HAP-1 (cell line): ENCODE measurements around the gene RPUSD2.
A peak's percentile ranks its signal among the peaks of the same experiment; 100 is the strongest.
"Not testable (repeated sequence)": the region's sequence is repeated elsewhere in the genome, so short reads cannot be mapped to it uniquely, and the experiment has no call there.

ENCODE experiments used
- DNase-seq, 2 experiments: peaks; one replicate each; pipeline ENCODE4 v3.0.0-alpha.2; 2016 to 2020; ENCODE audit warnings: low spot score in 2 of 2
- H3K27me3 ChIP-seq: fragments of 250-450 bp; sonication (Bioruptor Pico); 2 replicates; pipeline ENCODE4 v1.5.1; 2020; ENCODE audit warnings: low read depth, mild to moderate bottlenecking, moderate library complexity
- H3K36me3 ChIP-seq: fragments of 250-450 bp; sonication (Bioruptor Pico); replicated peaks from 2 replicates; pipeline ENCODE4 v1.5.1; 2020; ENCODE audit warnings: mild to moderate bottlenecking
- H3K4me1 ChIP-seq: fragments of 250-450 bp; sonication (Bioruptor Pico); 2 replicates; pipeline ENCODE4 v1.5.1; 2020; ENCODE audit warnings: mild to moderate bottlenecking
- H3K4me3 ChIP-seq: fragments of 250-450 bp; sonication (Bioruptor Pico); 2 replicates; pipeline ENCODE4 v1.5.1; 2020; ENCODE audit warnings: mild to moderate bottlenecking, moderate library complexity
- H3K9me3 ChIP-seq: fragments of 250-450 bp; sonication (Bioruptor Pico); 2 replicates; pipeline ENCODE4 v1.5.1; 2020; ENCODE audit warnings: mild to moderate bottlenecking, moderate library complexity
- in situ Hi-C: fragments of 300-500 bp; cut with MboI; formaldehyde crosslinking; loops from 3 replicates; pipeline ENCODE4 v1.14.3; 2020; ENCODE audit warnings: low sequenced_read_pairs, inconsistent platforms, mixed read lengths

The RPUSD2 gene

DNA sequence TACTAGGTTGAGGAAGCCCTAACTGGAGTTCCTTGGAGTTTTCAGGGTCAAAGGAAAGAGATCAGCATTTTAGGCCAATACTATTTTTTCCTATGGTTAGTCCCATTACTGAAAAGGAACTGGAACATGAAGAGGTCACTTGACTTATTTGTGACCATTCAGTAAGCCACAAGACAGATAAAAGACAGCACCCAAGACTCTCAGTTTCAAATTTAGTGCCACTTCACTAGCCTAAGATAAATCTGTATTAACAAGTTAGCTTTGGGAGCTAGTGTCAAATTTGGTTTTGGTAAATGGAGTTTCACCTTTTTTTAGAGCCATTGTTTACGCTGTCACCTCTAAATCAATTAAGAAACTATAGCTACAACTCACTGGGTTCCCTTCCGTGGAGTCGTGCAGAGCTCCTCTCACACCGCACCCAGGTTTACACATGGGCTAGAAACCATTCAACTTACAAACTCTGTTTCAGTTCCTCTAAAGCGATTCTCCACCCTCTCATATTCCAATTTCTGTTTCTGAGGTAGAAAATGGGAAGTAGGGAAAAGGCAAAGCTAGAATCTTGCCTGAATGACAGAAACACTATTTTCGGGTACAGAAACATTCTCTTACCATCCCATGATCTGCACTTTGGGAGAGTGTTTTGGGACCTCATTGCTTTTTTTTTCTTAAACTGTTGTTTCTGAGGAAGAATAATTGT is 18.6 kb upstream of the RPUSD2 start:
- no peaks in the 10 kb centered on the region for H3K27me3 ChIP-seq
- H3K9me3 ChIP-seq = no peaks in the 10 kb centered on the region
- H3K4me1 ChIP-seq = no peaks in the 10 kb centered on the region
- H3K36me3 ChIP-seq = no peaks in the 10 kb centered on the region
- in situ Hi-C loops = no loop called here
- no peak for DNase-seq
- H3K4me3 ChIP-seq = no peak overlapping the region

DNA sequence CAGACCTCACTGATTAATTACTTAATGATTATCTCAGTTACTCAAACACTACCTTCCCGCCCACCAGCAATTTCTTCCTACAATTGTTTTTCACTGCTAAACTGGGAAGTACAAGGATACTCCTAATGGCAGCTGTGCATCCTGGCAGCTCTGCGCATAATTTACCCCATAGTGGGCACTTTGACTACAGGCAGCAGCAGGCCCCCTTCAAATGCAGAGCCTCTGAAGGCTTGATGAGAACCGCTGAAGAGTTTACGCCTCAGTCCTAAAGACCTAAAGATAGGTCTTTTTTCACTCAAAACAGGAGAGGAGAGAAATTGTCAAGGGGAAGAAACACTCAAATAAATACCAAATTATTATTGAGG is 15.0 kb upstream of the RPUSD2 start:
- Histone ChIP-seq H3K36me3 (no peaks in the 10 kb centered on the region), H3K27me3 (no peaks in the 10 kb centered on the region), H3K4me1 (no peaks in the 10 kb centered on the region), H3K9me3 (no peaks in the 10 kb centered on the region), H3K4me3 (no peak overlapping the region)
- no peak for DNase-seq
- in situ Hi-C loops = no loop called here

DNA sequence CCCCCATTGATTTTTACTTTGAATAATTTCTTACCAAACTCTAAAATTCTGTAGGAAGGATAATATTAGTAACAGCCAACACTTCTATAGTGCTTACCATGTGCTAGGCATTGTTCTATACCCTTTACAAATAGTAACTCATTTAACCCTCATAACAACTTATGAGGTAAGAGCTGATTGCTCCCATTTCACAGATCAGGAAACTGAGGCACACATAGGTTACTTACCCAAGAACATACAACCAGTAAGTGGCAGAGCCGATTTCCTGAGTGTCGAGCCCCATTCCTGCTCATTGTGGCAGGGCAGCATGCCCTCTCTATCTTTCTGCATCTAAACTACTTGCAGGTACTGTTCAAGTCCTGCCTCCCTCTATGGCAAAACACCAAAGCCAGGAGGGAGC is 13.2 kb upstream of the RPUSD2 start:
- in situ Hi-C loops = no loop called here

DNA sequence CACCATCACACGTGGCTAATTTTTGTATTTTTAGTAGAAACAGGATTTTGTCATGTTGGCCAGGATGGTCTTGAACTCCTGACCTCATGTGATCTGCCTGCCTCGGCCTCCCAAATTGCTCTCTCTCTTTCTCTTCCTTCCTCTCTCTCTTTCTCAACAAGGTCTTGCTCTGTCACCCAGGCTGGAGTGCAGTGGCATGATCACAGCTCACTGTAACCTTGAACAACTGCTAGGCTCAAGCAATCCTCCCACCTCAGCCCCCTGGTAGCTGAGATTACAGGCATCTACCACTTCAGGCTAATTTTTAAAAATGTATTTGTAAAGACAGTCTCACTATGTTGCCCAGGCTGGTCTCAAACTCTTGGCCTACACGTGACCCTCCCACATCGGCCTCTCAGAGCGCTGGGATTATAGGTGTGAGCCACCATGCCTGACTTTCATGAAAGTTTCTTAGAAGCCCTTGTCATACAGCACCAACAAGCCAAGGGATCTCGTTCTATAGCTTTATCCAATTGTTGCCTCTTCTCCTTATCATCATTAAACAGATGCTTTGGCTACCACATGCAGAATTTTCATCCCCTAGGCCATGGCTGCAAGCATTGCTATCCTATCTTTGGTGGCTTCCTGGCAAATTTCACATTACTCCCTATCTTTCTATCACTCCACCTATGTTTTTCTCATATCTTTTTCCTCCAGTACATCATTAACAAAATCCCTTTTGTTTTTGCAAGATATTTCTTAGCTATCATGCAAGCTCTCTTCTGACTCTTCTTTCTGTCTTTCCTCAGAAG is 10.0 kb upstream of the RPUSD2 start:
- in situ Hi-C loops = no loop called here
- peaks cover 2% of the 10 kb centered on the region for H3K4me1 ChIP-seq
- H3K4me3 ChIP-seq = no peak overlapping the region
- no peaks in the 10 kb centered on the region for H3K36me3 ChIP-seq
- no peak for DNase-seq
- no peaks in the 10 kb centered on the region for H3K9me3 ChIP-seq
- H3K27me3 ChIP-seq = no peaks in the 10 kb centered on the region

More for the DNA sequence above, 13.2 kb upstream of the RPUSD2 start:
- Histone ChIP-seq H3K4me3 (no peak overlapping the region), H3K27me3 (no peaks in the 10 kb centered on the region), H3K4me1 (no peaks in the 10 kb centered on the region), H3K9me3 (no peaks in the 10 kb centered on the region), H3K36me3 (no peaks in the 10 kb centered on the region)
- no peak for DNase-seq

DNA sequence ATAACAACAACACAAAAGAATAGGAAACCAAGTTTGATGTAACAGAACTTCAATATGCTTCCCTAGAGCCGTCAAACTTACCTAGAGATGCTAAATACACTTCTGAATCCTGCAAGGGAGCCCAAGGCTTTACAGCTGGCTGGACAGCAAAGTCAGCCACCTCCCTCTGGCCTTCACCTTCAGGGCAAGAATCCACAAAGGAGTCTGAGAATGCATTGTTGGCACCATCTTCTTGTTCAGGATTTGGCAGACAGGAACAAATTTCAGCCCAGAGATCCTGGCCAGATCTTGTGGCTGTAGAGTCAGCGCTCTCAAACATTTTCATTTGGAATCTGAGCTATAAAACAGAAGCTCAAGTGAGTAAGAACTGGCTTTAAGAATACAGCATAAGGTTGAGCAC is 6.4 kb upstream of the RPUSD2 start:
- no peaks in the 10 kb centered on the region for H3K9me3 ChIP-seq
- H3K4me3 ChIP-seq = no peak overlapping the region
- H3K4me1 ChIP-seq = peaks cover 8% of the 10 kb centered on the region
- H3K36me3 ChIP-seq = no peaks in the 10 kb centered on the region
- no peak for DNase-seq
- no peaks in the 10 kb centered on the region for H3K27me3 ChIP-seq
- in situ Hi-C loops = no loop called here

DNA sequence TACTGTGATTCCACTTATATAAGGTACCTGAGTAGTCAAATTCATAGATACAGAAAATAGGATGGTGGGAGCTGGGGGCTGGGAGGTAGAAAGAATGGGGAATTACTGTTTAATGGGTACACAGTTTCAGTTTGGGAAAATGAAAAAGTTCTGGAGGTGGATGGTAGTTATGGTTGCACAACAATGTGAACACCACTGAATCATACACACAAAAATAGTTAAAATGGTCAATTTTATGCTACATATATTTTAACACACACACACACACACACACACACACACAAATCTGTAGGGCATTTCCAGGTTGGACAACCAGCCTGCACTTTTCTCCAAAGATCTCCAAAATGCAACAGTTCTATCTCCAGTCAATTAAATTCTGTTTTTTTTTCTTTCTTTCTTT is 5.7 kb upstream of the RPUSD2 start:
- H3K4me1 ChIP-seq = peaks cover 8% of the 10 kb centered on the region
- H3K9me3 ChIP-seq = no peaks in the 10 kb centered on the region
- in situ Hi-C loops = no loop called here
- no peaks in the 10 kb centered on the region for H3K27me3 ChIP-seq
- no peaks in the 10 kb centered on the region for H3K36me3 ChIP-seq
- no peak for DNase-seq
- no peak overlapping the region for H3K4me3 ChIP-seq

DNA sequence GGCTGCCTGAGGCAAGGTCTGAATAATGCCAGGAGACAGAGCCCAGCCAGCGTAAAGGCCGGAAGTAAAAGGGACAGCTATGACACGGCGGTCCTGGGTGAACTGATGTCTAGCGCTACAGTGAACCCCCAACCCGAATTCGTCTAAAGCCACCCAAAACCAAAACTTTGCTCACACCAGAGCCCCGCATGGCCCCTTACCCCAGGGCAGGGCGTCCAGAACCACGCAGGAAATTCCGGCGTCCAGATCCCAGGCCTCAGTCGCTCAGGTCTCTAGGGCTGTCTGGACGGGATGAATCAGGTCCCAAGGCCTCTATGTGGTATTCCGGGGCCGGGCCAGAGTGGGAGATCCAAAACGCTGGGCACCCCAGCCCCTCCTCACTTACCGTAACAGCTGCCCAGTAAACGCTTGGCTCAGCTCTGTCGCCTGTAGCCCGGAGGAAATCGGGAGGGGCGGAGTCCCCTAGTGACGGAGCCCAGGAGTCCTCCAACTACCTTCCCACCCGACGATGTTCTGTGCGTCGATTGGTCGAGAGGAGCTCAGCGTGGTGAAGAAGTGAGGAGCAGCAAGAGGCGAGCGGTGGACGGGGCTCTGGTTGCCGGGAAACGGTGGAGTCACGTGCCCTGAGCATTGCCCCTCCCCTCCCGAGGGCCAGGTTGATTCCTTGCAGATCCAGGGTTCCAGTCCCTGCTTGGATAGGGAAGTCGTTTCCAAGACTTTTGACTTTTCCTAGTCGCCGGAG is 4.3 kb upstream of the RPUSD2 start, which contains the start of gene CCDC32:
Gene CCDC32, minus strand, starts transcription at position 452 of the 742 bp plus-strand sequence. CDS start 2,027 bp downstream, outside the sequence.
- Histone ChIP-seq H3K27me3 (no peaks in the 10 kb centered on the region), H3K4me1 (peaks cover 13% of the 10 kb centered on the region), H3K9me3 (no peaks in the 10 kb centered on the region), H3K4me3 (peak within 1 kb of the TSS; percentile 62), H3K36me3 (no peaks in the 10 kb centered on the region; the same call in 1 of the 2 replicates)
- in situ Hi-C loops = no loop called here
- peak; percentile 99 for DNase-seq

DNA sequence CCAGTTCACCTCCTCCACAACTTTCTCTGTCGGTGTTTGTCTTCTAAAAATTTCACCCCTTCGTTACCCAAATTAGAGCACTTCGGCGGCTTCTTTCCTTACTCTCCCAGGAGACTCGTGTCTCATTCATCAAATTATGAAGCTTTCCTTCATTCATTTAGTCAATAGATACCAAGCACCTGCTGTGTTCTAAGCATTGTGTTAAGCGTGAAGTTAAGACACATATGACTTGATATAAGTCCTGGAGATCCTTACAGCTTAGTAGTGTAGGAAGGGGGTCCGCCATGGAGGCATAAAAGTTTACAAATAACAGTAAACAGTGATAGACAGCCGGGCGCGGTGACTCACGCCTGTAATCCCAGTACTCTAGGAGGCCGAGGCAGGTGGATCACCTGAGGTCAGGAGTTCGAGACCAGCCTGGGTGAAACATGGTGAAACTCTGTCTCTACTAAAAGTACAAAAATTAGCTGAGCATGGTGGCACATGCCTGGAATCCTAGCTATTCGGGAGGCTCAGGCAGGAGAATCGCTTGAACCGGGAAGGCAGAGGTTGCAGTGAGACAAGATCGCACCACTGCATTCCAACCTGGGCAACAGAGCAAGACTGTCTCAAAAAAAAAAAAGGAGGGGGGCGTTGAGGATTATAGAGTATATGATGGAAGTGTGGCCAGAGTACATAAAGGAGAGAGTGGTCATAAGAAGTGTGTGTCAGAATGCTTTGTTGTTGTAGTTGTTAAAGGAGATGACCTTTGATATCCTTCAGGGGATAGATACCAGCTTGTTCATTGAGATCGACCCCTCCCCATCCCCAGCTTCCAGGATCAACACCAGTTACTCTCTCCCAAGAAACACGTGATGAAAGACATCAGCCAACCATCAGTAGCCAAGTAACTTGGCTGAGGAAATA is 3.5 kb upstream of the RPUSD2 start:
- Histone ChIP-seq H3K9me3 (no peaks in the 10 kb centered on the region), H3K27me3 (no peaks in the 10 kb centered on the region), H3K4me3 (peak overlapping the region; percentile 62), H3K36me3 (no peaks in the 10 kb centered on the region; the same call in 1 of the 2 replicates), H3K4me1 (peaks cover 17% of the 10 kb centered on the region)
- DNase-seq = no peak
- in situ Hi-C loops = no loop called here

DNA sequence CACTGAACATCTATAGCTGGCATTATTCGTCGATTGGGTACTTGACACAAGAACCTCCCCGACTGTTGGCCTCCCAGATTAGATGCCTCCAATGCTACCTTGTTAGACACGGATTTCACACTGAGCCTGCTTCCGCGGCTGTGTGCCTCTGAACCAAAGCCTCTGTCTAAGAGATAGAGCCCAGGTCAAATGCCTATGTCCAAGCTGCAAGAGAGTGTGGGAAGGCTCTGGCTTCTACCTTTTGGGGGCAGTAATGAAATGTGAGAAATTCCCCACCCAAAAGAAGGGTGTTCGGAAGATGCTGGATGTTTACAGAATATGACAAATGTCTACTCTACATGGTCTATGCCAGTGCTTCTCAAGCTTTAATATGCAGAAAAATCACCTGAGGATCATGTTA is 2.0 kb upstream of the RPUSD2 start:
- in situ Hi-C loops = no loop called here
- peaks cover 9% of the 10 kb centered on the region for H3K36me3 ChIP-seq
- peak; percentile 33 to 34 for DNase-seq
- no peaks in the 10 kb centered on the region for H3K27me3 ChIP-seq
- no peak overlapping the region for H3K4me3 ChIP-seq
- H3K4me1 ChIP-seq = peaks cover 19% of the 10 kb centered on the region
- H3K9me3 ChIP-seq = no peaks in the 10 kb centered on the region

DNA sequence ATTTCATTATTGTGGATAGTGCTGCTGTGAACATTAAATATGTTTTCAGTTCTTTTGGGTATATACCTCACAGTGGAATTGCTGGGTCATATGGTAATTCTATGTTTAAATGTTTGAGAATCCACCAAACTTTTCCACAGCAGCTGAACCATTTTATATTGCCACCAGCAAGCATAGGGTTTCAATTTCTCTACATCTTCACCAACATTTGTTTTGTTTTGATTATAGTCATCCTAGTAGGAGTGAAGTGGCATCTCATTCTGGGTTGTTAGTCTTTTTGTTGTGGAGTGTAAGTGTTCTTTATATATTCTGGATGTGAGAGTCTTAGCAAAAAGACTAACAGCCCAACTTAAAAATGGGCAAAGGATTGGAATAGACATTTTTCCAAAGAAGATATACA is 6.0 kb downstream of the RPUSD2 start:
- peaks cover 7% of the 10 kb centered on the region for H3K4me1 ChIP-seq
- no peaks in the 10 kb centered on the region for H3K27me3 ChIP-seq
- DNase-seq = no peak
- no peak overlapping the region for H3K4me3 ChIP-seq
- in situ Hi-C loops = no loop called here
- H3K36me3 ChIP-seq = peaks cover 34% of the 10 kb centered on the region
- no peaks in the 10 kb centered on the region for H3K9me3 ChIP-seq

DNA sequence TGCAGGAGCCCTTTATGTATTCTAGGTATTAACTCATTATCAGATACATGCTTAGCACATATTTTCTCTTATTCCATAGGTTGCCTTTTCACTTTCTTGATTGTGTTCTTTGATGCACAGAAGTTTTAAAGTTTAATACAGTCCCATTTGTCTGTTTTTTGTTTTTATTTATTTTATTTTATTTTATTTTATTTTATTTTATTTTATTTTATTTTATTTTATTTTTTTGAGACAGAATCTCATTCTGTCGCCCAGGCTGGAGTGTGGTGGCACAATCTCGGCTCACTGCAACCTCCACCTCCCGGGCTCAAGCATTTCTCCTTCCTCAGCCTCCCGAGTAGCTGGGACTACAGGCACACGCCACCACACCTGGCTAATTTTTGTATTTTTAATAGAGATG is 7.8 kb downstream of the RPUSD2 start:
- H3K4me3 ChIP-seq, in situ Hi-C loops, H3K9me3 ChIP-seq, H3K4me1 ChIP-seq, H3K27me3 ChIP-seq, DNase-seq: not testable (repeated sequence)
- H3K36me3 ChIP-seq = peaks cover 26% of the 10 kb centered on the region

DNA sequence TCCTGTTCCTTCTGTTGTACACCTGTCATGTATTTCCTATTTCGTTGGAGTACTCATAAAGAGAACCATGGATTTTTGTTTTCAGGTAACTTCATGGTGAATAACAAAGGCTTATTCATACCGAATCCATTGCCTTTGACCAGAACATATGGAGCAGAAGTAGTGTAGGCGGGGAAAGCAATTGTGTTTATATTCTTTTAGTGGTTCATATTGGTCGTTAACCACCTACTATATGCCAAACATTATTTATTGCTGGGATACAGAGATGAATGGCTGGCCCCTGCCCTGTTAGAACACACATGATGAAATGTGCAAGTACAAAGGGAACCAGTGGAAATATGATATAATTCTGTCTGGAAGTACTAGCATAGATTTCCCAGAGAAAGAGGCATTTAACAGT is 9.8 kb downstream of the RPUSD2 start:
- Histone ChIP-seq H3K27me3 (no peaks in the 10 kb centered on the region), H3K9me3 (no peaks in the 10 kb centered on the region), H3K4me1 (no peaks in the 10 kb centered on the region), H3K4me3 (no peak overlapping the region), H3K36me3 (peaks cover 12% of the 10 kb centered on the region)
- in situ Hi-C loops = no loop called here
- no peak for DNase-seq

DNA sequence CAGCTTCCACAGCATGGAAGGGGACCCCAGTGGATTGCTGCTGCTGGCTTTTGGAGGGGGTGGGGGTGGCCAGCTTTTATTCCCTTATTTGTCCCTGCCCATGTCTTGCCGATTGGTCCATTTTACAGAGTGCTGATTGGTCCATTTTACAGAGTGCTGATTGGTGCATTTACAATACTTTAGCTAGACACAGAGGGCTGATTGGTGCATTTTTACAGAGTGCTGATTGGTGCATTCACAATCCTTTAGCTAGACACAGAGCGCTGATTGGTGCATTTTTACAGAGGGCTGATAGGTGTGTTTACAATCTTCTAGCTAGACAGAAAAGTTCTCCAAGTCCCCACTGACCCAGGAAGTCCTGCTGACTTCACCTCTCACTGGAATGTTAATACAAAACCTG is 12.7 kb downstream of the RPUSD2 start:
- H3K9me3 ChIP-seq, DNase-seq, H3K36me3 ChIP-seq, H3K27me3 ChIP-seq, H3K4me1 ChIP-seq, in situ Hi-C loops, H3K4me3 ChIP-seq: not testable (repeated sequence)
